C4-2B (cell line): Measurements from ENCODE around the gene LMOD3.

Experiments used
- H3K27ac ChIP-seq: fragments of 450-650 bp; 2 replicates; pipeline ENCODE4 v1.5.1; 2017
- ZFX ChIP-seq: fragments of 450-650 bp; IDR thresholded peaks from 2 replicates; pipeline ENCODE4 v1.6.1; 2017
- TF ChIP-seq, protein P1 (sequence below): fragments of 450-650 bp; conservative IDR thresholded peaks from 2 replicates; pipeline ENCODE4 v1.5.1; 2017; ENCODE audit warnings: mild to moderate bottlenecking

LMOD3 gene

DNA sequence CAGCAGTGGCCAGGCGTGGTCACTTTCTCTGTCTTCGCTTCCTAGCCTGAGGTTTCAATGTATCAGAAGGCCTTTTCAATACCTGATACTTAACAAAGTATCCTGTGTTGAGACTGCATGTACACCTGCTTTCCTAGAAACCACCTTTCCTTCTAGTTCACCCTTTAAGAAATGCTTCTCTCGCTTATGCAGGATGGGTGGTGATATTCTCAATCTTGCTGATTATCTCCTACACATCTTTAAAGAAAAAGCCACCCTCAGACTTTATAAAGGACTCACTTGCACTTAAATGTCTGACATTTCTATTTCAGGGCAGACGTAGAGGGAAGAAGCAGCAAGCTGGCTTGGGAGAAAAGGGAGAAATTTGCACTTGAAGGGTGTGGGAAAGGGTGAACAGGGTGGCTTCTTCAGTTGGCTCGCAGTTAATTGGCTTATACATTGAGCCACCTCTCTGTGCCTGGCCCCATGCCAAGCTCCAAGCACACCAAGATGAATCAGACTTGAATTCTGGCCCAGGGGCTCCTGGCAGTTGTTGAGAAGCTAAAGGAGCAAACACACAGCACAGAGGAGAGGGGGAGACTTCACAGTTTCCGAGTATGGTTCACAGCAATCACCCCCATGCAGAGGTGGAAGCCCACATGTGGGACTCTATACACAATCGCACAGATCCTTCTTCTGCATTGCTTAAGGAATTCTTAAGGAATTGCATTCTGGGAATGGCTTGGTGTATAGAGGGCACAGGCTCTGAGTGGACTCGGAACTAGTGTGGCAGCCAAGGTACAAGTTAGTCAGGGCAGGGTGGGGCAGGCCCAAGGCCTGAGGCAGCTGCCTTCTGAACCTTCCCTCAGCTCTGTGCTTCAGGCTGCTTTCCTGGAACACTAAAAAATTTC, 36.3 kb downstream of the LMOD3 start:
- TF ChIP-seq, protein P1, sequence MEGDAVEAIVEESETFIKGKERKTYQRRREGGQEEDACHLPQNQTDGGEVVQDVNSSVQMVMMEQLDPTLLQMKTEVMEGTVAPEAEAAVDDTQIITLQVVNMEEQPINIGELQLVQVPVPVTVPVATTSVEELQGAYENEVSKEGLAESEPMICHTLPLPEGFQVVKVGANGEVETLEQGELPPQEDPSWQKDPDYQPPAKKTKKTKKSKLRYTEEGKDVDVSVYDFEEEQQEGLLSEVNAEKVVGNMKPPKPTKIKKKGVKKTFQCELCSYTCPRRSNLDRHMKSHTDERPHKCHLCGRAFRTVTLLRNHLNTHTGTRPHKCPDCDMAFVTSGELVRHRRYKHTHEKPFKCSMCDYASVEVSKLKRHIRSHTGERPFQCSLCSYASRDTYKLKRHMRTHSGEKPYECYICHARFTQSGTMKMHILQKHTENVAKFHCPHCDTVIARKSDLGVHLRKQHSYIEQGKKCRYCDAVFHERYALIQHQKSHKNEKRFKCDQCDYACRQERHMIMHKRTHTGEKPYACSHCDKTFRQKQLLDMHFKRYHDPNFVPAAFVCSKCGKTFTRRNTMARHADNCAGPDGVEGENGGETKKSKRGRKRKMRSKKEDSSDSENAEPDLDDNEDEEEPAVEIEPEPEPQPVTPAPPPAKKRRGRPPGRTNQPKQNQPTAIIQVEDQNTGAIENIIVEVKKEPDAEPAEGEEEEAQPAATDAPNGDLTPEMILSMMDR, result no peak
- TF ChIP-seq ZFX, result no peak
- peak overlapping the region; percentile 95 for H3K27ac ChIP-seq

DNA sequence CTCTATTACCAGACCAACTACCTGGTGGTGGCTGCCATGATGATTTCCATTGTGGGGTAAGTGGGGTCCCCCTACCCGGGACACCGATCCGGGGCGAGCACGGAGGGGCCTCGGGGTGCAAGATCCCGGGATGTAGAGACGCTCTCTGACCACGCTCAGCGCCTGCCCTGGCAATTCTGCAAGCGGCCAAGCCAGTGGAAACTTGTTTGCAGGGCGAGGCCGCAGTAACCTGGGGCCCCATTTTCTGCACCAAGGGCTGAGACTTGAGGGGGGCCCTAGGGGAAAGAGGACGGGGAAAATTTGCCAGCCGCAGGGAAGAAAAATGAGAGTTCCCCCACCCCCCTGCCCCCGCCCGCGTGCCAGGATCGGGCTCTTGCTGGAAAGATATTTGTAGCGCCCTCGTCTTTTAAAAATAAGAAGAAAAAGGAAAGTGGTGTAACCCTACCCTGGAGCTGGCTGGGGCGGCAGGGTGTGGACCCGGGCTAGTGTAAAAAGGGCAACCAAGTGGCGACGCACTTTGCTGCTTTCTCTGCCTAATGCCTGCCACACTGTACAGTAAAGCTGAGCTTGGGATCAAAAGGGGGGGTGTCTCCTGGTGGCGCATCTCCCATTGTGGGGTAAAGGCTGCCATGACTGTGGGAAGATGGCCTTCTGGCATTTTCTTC, 37.1 kb downstream of the LMOD3 start:
- H3K27ac ChIP-seq, result peak overlapping the region; percentile 95
- no peak for TF ChIP-seq ZFX
- TF ChIP-seq, protein P1, result no peak

DNA sequence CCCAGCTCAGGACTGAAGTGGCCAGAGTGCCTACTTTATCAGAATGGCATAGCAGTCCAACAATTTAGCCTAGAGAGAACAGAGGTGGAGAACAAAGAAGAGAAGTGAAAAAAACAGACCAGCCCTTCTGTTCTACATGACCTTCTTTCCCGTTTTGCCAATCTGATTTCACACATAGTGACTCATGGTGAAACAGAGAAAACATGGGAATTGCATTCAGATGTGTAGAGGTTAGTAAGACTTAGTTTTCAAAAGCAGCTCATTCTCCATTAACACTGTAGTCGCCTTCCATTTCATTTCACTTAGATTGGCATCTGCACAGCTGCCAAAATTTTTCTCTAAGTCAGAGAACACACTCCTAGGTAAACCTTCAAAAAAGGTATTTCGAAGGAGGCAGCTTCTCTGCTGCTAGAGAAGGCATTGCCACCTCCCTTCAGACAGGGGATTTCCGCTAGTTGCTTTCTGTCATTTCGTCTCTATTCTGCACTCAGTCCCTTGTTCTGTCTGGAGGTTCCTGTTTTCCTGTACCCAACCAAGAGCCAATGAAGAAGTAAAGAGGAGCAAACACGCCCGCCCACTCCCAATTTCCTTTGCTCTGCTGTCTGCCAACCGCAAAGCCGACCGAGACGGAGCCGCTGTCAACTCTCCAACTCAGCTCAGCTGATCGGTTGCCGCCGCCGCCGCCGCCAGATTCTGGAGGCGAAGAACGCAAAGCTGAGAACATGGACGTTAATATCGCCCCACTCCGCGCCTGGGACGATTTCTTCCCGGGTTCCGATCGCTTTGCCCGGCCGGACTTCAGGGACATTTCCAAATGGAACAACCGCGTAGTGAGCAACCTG, 37.8 kb downstream of the LMOD3 start, which contains the start of gene ARL6IP5:
Gene ARL6IP5, plus strand, starts transcription at position 612 of the 842 bp plus-strand sequence. Its CDS starts 111 bp downstream, at position 723.
- TF ChIP-seq, protein P1, result no peak
- TF ChIP-seq ZFX, result no peak
- H3K27ac ChIP-seq, result peak within 1 kb of the TSS; percentile 95

DNA sequence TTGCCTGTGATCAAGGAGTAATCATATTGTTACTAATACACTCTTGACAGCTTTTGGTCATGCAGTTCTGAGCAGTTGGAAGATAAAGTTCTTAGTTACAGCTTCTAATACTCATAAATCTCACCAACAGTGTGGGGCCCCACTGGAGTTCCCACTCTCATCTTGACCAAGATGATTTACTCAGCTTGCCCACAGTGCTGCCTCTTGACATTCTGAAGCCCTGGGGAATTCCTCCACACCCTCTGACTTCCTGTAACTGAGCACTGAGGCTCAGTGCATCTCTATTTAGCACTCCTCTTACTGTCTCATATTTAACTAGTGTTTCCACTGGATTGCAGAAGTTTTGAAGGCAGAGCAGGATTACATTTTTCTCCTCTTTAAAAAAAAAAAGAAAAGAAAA, 39.6 kb downstream of the LMOD3 start:
- TF ChIP-seq, protein P1, result no peak
- TF ChIP-seq ZFX, result no peak
- H3K27ac ChIP-seq, result no peak overlapping the region

DNA sequence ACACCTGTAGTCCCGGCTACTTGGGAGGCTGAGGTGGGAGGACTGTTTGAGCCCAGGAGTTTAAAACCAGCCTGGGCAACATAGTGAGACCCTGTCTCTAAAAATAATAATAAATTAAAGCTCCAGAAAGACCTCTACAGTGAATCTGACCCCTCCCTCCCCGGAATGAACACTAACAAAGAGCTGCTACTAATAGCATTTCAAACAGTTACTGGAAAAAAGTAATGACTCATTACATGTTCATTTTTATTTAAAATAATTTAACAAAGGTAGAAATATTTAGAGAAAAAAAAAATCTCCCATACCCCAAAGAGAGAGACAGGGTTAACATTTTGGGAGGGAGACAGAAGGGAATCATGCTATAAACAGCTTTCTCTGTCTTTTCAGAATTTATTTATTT, 40.0 kb downstream of the LMOD3 start:
- no peak for TF ChIP-seq ZFX
- TF ChIP-seq, protein P1, result no peak
- no peak overlapping the region for H3K27ac ChIP-seq

DNA sequence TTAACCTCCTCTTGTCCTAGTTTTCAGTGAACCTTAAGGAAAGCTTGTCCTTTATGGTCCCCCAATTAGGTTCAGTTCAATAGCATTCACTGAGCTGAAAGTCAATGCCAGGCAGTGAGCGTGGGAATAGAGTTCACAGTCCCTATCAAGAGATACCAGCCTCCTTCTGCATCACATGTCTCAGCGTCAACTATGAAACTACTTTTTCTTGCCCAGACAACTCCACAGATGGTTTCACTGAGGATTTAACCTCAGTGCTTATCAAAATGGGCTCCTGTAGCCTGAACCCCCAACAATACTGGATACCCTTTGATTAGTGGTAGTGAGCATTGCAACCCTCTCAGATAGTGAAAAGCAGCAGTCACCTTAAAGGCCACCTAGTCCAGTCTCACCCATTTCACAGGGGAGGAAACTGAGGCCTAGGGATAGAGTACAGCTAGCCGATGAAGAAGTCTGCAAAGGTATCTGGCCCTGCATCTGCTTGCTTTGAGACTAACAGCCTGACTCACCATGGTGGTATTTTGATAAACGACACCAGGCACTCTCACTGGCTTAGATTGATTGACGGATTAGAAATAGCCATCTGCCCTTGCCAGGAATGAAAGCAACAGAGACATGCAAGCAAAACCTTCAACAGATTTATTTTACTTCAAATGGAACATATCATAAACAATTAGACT, 40.7 kb downstream of the LMOD3 start:
- TF ChIP-seq, protein P1, result no peak
- no peak for TF ChIP-seq ZFX
- H3K27ac ChIP-seq, result no peak overlapping the region
